ENCODE measurements around the gene NHERF1. TPM values are rescaled to one million over a fixed set of nuclear protein-coding genes. Genes with fewer than 3 reads are reported as not detected.
A peak's percentile ranks its signal among the peaks of the same experiment; 100 is the strongest.

Gene NHERF1
- total and polyA plus RNA-seq, 2 of the 4 experiments (the other 2 are of a cell fraction), result 3.8 to 11.8 TPM

DNA sequence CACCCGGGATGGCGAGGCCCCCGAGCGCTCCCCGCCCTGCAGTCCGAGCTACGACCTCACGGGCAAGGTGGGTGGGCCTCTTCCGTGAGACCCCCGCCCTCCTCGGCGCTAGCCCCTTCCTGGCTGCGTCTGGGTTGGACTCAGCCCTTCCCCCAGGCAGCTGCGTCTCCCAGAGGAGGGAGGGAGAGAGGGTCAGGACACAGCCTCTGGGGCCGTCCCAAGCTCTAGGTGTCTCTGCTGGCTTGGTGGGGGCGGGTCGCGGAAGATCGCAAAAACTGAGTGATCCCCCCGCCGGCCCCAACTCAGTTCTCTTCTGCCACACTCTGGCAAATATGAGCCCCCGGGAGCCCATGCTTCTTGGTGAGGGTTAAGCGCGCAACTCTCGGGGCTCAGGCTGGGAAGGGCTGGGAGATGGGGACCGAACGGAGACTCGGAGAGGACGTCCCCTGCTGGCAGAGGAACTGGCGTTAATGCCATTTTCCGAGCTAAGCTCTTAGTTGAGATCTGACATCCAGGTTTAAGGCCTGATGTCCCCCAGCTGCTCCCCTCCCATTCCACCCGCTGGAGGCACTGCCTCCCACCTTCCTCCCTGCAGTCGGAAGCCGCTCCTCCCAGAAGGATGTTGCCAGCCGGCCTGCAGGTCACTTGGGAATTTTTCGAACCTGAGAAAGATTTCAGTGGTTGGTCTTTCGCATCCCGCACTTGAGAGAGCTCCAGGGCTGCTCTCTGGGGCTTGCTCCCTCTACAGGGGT is 11.0 kb upstream of the NHERF1 start:
- Histone ChIP-seq H4K20me1 (ENCODE audit: insufficient read depth, low read length) (no peaks in the 10 kb centered on the region), H3K23ac (ENCODE audit: low read depth, low read length) (no peak overlapping the region), H2BK15ac (ENCODE audit: low read depth, low read length) (no peak overlapping the region), H3K14ac (replicated peaks; ENCODE audit: low read depth, low read length) (no peak overlapping the region), H3K27me3 (ENCODE audit: control insufficient read depth, insufficient read depth, low read length) (peaks cover 47% of the 10 kb centered on the region), H2BK20ac (ENCODE audit: low read depth, low read length) (no peak overlapping the region), H3K36me3 (ENCODE audit: control insufficient read depth, insufficient read depth, low read length) (no peaks in the 10 kb centered on the region), H2BK5ac (ENCODE audit: low read depth, low read length, poor library complexity, severe bottlenecking) (no peak overlapping the region), H4K5ac (ENCODE audit: low read depth, low read length) (no peak overlapping the region), H2AK5ac (ENCODE audit: low read depth, low read length) (no peak overlapping the region), H4K91ac (ENCODE audit: insufficient read depth, low read depth, low read length) (no peak overlapping the region), H2AFZ (replicated peaks; ENCODE audit: low read length, poor library complexity) (peak overlapping the region; percentile 75), H3K4me2 (ENCODE audit: low read depth, low read length) (no peak overlapping the region; the same call in 1 of the 2 replicates), H3K4me1 (ENCODE audit: control insufficient read depth, insufficient read depth, low read length) (peaks cover 7% of the 10 kb centered on the region; the same call in 1 of the 2 replicates), H3K9ac (ENCODE audit: low read depth, low read length) (no peak overlapping the region), H3K27ac (ENCODE audit: insufficient read depth, low read length) (no peak overlapping the region), H3K9me1 (ENCODE audit: insufficient read depth, low read length) (0 out of 2 replicates have a peak, but pooled peaks cover 3% of the 10 kb centered on the region), H4K8ac (ENCODE audit: low read depth in 2 of 2, low read length in 2 of 2) (no peak overlapping the region), H3K9me3 (ENCODE audit: control insufficient read depth, insufficient read depth, low read length) (no peaks in the 10 kb centered on the region), H3K4ac (ENCODE audit: low read depth, low read length) (no peak overlapping the region), H3K18ac (ENCODE audit: low read depth, low read length) (no peak overlapping the region), H3K79me1 (ENCODE audit: low read depth in 1 of 2, low read length in 2 of 2) (no peaks in the 10 kb centered on the region), H3K56ac (ENCODE audit: extremely low read depth, insufficient read depth, low read length) (no peak overlapping the region), H2AK9ac (replicated peaks; ENCODE audit: low read depth, low read length, poor library complexity) (no peak overlapping the region), H2BK120ac (ENCODE audit: low read depth, low read length) (no peak overlapping the region), H3K4me3 (ENCODE audit: insufficient read depth, low read depth, low read length) (no peak overlapping the region; the same call in 1 of the 2 replicates)
- ChIA-PET POLR2A (ENCODE audit: unreplicated experiment) (no interaction called here), CTCF (interaction anchor here (0.9 to 2.9 kb wide), 2 partner anchors 49 to 80 kb away, joined by 6 to 29 read pairs; no protein-coding TSS in a partner anchor)
- WGBS, 2 experiments (ENCODE audit: extremely low coverage in 2 of 2, insufficient read length in 1 of 2), result no CpG with 5 or more reads among the region's 38 CpGs
- BruUV-seq (replicated peaks), result no TSS peak
- in situ Hi-C loops (cut with MboI; ENCODE audit: low sequenced_read_pairs), result no loop called here
- no peak for TF ChIP-seq MXI1 (IDR thresholded peaks at IDR 0.05; ENCODE audit: borderline replicate concordance, low read depth, low read length)
- TF ChIP-seq RFX5 (IDR thresholded peaks at IDR 0.05; ENCODE audit: low read depth, low read length), result no peak
- TF ChIP-seq CEBPB (IDR thresholded peaks at IDR 0.05; ENCODE audit: low read depth, low read length), result no peak
- TF ChIP-seq, protein P1, sequence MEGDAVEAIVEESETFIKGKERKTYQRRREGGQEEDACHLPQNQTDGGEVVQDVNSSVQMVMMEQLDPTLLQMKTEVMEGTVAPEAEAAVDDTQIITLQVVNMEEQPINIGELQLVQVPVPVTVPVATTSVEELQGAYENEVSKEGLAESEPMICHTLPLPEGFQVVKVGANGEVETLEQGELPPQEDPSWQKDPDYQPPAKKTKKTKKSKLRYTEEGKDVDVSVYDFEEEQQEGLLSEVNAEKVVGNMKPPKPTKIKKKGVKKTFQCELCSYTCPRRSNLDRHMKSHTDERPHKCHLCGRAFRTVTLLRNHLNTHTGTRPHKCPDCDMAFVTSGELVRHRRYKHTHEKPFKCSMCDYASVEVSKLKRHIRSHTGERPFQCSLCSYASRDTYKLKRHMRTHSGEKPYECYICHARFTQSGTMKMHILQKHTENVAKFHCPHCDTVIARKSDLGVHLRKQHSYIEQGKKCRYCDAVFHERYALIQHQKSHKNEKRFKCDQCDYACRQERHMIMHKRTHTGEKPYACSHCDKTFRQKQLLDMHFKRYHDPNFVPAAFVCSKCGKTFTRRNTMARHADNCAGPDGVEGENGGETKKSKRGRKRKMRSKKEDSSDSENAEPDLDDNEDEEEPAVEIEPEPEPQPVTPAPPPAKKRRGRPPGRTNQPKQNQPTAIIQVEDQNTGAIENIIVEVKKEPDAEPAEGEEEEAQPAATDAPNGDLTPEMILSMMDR (conservative IDR thresholded peaks at IDR 0.05; ENCODE audit: low read depth, low read length), result peak; percentile 33
- TF ChIP-seq RCOR1 (IDR thresholded peaks at IDR 0.05; ENCODE audit: insufficient replicate concordance, low read length), result no peak
- TF ChIP-seq, protein P2, sequence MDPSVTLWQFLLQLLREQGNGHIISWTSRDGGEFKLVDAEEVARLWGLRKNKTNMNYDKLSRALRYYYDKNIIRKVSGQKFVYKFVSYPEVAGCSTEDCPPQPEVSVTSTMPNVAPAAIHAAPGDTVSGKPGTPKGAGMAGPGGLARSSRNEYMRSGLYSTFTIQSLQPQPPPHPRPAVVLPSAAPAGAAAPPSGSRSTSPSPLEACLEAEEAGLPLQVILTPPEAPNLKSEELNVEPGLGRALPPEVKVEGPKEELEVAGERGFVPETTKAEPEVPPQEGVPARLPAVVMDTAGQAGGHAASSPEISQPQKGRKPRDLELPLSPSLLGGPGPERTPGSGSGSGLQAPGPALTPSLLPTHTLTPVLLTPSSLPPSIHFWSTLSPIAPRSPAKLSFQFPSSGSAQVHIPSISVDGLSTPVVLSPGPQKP (IDR thresholded peaks at IDR 0.05; ENCODE audit: borderline replicate concordance, low read depth, low read length), result no peak
- TF ChIP-seq RAD21 (IDR thresholded peaks at IDR 0.05; ENCODE audit: low read length), result 0 out of 2 replicates have a peak, but pooled peaks have one; percentile 9
- intact Hi-C loops (cut with micrococcal nuclease), result loop anchor here (2.0 kb wide), 1 partner anchor 81 kb away; no protein-coding TSS in a partner anchor
- DNase-seq, result no peak
- dilution Hi-C loops (cut with HindIII; ENCODE audit: low sequenced_read_pairs, unreplicated experiment), result no loop called here
- ATAC-seq (ENCODE audit: low read depth), result peak; percentile 12
